Mucosa of stomach (tissue), 1 donor: ENCODE results near the gene NFYC.

Experiments
- H3K27me3 ChIP-seq: one replicate; pipeline ENCODE4 v1.7.0; 2013; ENCODE audit warnings: mild to moderate bottlenecking, low read length; ENCODE audit not compliant: control insufficient read depth, insufficient read depth
- H3K36me3 ChIP-seq: one replicate; pipeline ENCODE4 v1.7.0; 2013; ENCODE audit warnings: low read length; ENCODE audit not compliant: control insufficient read depth, insufficient read depth
- H3K4me1 ChIP-seq: one replicate; pipeline ENCODE4 v1.7.0; 2013; ENCODE audit warnings: mild to moderate bottlenecking, low read length; ENCODE audit not compliant: control insufficient read depth, insufficient read depth
- H3K4me3 ChIP-seq: one replicate; pipeline ENCODE4 v1.7.0; 2013; ENCODE audit warnings: low read length
- H3K9ac ChIP-seq: one replicate; pipeline ENCODE4 v1.7.0; 2013; ENCODE audit warnings: mild to moderate bottlenecking, low read length, moderate library complexity
- H3K9me3 ChIP-seq: one replicate; pipeline ENCODE4 v1.7.0; 2013; ENCODE audit warnings: mild to moderate bottlenecking, low read length, moderate library complexity; ENCODE audit not compliant: control insufficient read depth
- donor health status: Pancreatic carcinoma.

Gene NFYC

GRCh38 chr1:40803902-40804301 lies 112.4 kb downstream of the NFYC start:
- H3K27me3 ChIP-seq = no peaks in the 10 kb centered on the region
- peaks cover 38% of the 10 kb centered on the region for H3K4me1 ChIP-seq
- H3K4me3 ChIP-seq = no peak overlapping the region
- H3K9me3 ChIP-seq = no peaks in the 10 kb centered on the region
- no peak overlapping the region for H3K9ac ChIP-seq
- H3K36me3 ChIP-seq = no peaks in the 10 kb centered on the region

- Histone ChIP-seq H3K36me3 (no peaks in the 10 kb centered on the region), H3K27me3 (no peaks in the 10 kb centered on the region), H3K4me1 (peaks cover 19% of the 10 kb centered on the region), H3K4me3 (no peak overlapping the region), H3K9ac (no peak overlapping the region), H3K9me3 (no peaks in the 10 kb centered on the region)
These were observed 114.7 kb downstream of the NFYC start for GRCh38 chr1:40806240-40806639.

DNA sequence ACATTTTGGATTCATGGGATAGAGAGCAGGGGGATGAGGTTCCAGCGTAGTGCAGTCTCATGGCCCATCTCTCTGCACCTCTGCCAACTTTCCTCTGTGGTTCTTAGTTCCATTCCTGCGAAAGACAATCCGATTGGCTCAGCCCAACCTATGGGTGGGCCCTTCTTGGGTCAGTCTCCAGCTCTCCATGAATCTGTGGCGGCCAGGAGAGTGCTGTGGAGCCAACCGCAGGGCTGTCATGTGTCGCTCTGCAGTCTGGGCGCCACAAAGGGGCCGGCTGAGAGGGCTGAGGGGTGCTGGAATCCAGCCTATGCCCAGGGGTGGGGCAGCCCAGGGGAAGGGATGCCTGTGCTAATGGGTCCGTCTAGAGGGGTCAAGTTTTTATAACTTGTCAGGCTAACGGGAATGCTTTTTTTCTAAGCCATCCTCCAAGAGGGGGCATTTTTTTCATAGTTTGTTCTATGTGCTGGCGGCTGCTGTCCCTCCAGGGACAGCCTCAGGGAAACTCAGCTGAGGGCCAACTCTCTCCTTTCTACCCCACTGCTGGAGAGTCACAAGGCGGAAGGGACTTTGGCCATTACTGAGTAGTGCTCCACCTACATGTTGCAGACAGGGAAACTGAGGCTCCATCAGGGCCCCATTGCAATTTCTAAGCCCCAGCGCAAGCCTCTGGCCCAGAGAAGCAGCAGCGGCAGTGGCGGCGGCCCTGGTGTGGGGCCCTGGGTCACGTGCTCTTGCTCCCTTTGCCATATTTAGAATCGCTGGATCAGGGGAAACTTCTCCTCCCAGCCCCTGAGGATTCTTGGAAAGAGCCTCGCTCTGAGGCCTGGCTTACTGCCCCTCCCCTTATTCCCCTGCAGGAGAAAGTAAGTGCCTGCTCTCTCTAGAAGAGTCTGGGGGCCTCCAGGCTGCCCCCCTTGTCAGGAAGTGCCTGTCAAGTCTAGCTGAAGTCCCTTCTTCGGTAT lies 115.5 kb downstream of the NFYC start:
- peaks cover 11% of the 10 kb centered on the region for H3K4me1 ChIP-seq
- H3K9ac ChIP-seq = no peak overlapping the region
- H3K27me3 ChIP-seq = no peaks in the 10 kb centered on the region
- no peaks in the 10 kb centered on the region for H3K9me3 ChIP-seq
- H3K36me3 ChIP-seq = no peaks in the 10 kb centered on the region
- no peak overlapping the region for H3K4me3 ChIP-seq

DNA sequence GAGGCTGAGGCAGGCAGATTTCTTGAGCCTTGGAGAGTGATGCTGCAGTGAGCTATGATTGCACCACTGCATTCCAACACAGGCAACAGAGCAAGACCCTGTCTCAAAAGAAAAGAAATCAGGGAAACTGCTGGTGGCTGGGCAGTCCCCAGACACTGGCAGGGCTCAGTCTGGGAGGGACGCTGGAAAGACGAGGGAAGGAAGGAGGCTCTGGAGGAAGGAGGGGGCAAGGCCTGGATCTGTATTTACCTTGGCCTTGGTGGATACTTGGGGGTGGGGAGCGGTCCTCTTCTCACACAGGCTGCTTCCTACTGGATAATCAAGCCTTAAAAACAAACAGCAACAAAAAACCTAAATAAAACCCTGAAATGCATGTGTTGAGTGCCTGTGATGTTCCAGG lies 116.5 kb downstream of the NFYC start:
- Histone ChIP-seq H3K4me1 (peaks cover 3% of the 10 kb centered on the region), H3K9ac (no peak overlapping the region), H3K4me3 (no peak overlapping the region), H3K9me3 (no peaks in the 10 kb centered on the region), H3K36me3 (no peaks in the 10 kb centered on the region), H3K27me3 (no peaks in the 10 kb centered on the region)

DNA sequence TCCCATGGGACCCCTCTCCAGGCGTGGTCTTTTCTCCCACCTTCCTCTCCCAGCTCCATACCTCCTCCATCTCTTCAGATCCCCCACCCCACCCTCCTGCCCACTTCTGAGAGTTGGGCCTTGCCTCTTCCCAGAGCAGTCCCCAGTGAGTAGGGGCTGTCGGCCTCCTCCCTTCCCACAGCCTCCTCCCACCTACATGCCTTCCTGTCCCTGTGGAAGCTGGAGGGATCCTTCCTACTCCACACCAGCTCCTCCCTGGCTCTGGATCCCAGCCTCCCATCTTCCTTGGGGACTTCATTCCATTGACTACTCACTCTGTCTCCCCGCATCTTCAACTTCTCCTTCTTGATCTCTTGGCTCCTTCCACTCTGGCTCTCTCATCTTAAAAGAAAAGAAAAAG lies 116.9 kb downstream of the NFYC start:
- Histone ChIP-seq H3K9ac (no peak overlapping the region), H3K36me3 (no peaks in the 10 kb centered on the region), H3K9me3 (no peaks in the 10 kb centered on the region), H3K4me3 (no peak overlapping the region), H3K27me3 (no peaks in the 10 kb centered on the region), H3K4me1 (no peaks in the 10 kb centered on the region)

DNA sequence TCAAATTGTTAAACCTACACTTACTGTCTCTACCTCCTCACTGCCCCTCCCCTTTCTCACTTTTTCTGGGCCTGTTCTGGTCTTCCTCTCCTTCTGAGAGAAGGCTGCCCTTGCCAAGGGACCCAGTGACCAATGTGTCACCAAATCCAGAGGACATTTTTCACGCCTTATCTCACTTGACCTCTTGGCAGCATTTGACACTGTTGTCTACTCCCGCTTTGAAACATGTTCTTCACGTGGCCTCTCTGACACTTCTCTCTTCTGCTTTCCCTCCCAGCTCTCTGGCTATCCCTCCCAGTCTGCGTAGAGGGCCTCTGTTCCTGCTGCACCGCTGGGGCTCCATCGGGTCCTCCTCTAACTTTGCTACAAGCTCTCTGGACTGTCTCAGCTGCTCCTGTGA lies 117.4 kb downstream of the NFYC start:
- Histone ChIP-seq H3K9ac (no peak overlapping the region), H3K9me3 (no peaks in the 10 kb centered on the region), H3K4me3 (no peak overlapping the region), H3K27me3 (no peaks in the 10 kb centered on the region), H3K36me3 (no peaks in the 10 kb centered on the region), H3K4me1 (no peaks in the 10 kb centered on the region)

- Histone ChIP-seq H3K9me3 (no peaks in the 10 kb centered on the region), H3K4me3 (no peak overlapping the region), H3K36me3 (no peaks in the 10 kb centered on the region), H3K4me1 (no peaks in the 10 kb centered on the region), H3K9ac (no peak overlapping the region), H3K27me3 (no peaks in the 10 kb centered on the region)
These were observed 119.4 kb downstream of the NFYC start for GRCh38 chr1:40810927-40811326.

DNA sequence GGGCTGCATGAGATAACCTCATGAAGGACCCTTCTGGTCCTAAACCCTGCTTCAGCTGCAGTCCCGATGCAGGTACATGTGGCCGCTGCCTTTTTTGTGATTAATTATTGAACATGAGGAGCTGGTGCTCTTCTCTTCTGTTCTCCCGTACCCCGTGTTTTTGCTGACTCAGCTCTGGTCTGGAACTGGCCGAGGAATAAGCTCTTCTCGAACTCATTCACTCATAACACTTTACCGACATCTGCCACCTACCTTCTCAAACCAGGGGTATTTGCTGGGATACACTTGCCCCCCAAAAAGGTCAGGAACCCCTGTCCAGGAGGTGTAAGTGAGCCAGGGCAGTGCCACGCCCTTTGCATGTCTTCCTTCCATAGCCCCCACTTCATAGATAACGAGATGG lies 123.9 kb downstream of the NFYC start:
- no peaks in the 10 kb centered on the region for H3K36me3 ChIP-seq
- H3K4me3 ChIP-seq = no peak overlapping the region
- no peak overlapping the region for H3K9ac ChIP-seq
- H3K27me3 ChIP-seq = peaks cover 7% of the 10 kb centered on the region
- no peaks in the 10 kb centered on the region for H3K9me3 ChIP-seq
- H3K4me1 ChIP-seq = no peaks in the 10 kb centered on the region

DNA sequence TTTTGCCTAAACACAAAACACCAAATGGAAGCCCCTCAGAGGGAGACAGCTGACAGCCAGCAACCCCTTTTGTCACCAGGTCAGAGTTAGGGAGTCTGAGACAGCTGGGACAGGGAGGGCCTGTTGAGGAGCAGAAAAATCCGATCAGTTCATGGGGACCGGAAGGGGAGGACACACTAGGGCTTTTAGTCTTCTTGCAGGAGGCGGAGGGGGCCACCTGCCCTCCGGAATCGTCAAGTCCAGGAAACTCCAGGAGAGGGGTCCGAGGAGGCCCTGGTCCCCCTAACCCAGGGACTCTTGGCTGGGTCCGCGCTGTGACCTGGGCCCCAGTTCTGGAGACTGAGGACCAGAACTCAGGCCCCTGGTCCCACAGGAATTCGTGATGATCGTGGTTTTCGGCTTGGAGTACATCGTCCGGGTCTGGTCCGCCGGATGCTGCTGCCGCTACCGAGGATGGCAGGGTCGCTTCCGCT lies 126.3 kb downstream of the NFYC start:
- H3K4me1 ChIP-seq = peaks cover 7% of the 10 kb centered on the region
- peaks cover 7% of the 10 kb centered on the region for H3K27me3 ChIP-seq
- no peaks in the 10 kb centered on the region for H3K9me3 ChIP-seq
- H3K9ac ChIP-seq = no peak overlapping the region
- H3K36me3 ChIP-seq = no peaks in the 10 kb centered on the region
- H3K4me3 ChIP-seq = no peak overlapping the region

- Histone ChIP-seq H3K27me3 (peaks cover 7% of the 10 kb centered on the region), H3K4me3 (no peak overlapping the region)
These were observed 126.9 kb downstream of the NFYC start for GRCh38 chr1:40818264-40818961.

DNA sequence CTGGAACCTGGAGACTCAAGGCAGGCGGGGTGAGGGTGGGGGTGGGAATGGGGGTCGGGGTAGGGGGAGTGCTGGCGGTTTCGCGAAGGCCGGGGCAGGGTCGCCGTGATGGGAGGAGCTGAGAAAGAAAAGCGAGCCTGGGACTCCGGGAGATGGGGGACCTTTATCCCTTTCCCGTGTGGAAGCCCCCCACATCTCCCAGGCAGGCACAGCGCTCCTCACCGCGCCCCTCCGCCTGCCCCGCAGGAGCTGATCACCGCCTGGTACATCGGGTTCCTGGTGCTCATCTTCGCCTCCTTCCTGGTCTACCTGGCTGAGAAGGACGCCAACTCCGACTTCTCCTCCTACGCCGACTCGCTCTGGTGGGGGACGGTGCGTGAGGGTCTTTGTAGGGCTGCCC lies 127.6 kb downstream of the NFYC start:
- no peak overlapping the region for H3K9ac ChIP-seq
- H3K4me3 ChIP-seq = no peak overlapping the region
- peaks cover 7% of the 10 kb centered on the region for H3K4me1 ChIP-seq
- H3K36me3 ChIP-seq = no peaks in the 10 kb centered on the region
- peaks cover 7% of the 10 kb centered on the region for H3K27me3 ChIP-seq
- H3K9me3 ChIP-seq = no peaks in the 10 kb centered on the region

More at GRCh38 chr1:40818264-40818961, 126.9 kb downstream of the NFYC start:
- H3K9me3 ChIP-seq = no peaks in the 10 kb centered on the region
- no peaks in the 10 kb centered on the region for H3K36me3 ChIP-seq
- no peak overlapping the region for H3K9ac ChIP-seq
- H3K4me1 ChIP-seq = peaks cover 7% of the 10 kb centered on the region

GRCh38 chr1:40820251-40820797 lies 128.8 kb downstream of the NFYC start:
- peaks cover 7% of the 10 kb centered on the region for H3K27me3 ChIP-seq
- no peak overlapping the region for H3K4me3 ChIP-seq
- peaks cover 7% of the 10 kb centered on the region for H3K4me1 ChIP-seq
- H3K36me3 ChIP-seq = no peaks in the 10 kb centered on the region
- no peak overlapping the region for H3K9ac ChIP-seq
- H3K9me3 ChIP-seq = no peaks in the 10 kb centered on the region
